Measurements from ENCODE around the gene TMEM59L.
"Not testable (repeated sequence)": the region's sequence is repeated elsewhere in the genome, so short reads cannot be mapped to it uniquely, and the experiment has no call there.

GRCh38 chr19:18600692-18601397 lies 11.8 kb upstream of the TMEM59L start:
- TF ChIP-seq CTCF (IDR thresholded peaks at IDR 0.05 in 8 of 11, conservative IDR thresholded peaks at IDR 0.05 in 3 of 11); POLR2A (IDR thresholded peaks at IDR 0.05): not testable (repeated sequence)

All from spleen (tissue), 7 donors.